Measurements from ENCODE around the gene CXCL10.
A peak's percentile ranks its signal among the peaks of the same experiment; 100 is the strongest.
"Not testable (repeated sequence)": the region's sequence is repeated elsewhere in the genome, so short reads cannot be mapped to it uniquely, and the experiment has no call there.

Gene CXCL10

GRCh38 chr4:76024065-76024464, 768 bp upstream of the CXCL10 start:
- DNase-seq, result no peak

GRCh38 chr4:76022677-76023076, 620 bp downstream of the CXCL10 start:
- no peak for DNase-seq

GRCh38 chr4:76022031-76022430, 1.3 kb downstream of the CXCL10 start:
- no peak for DNase-seq

GRCh38 chr4:76017056-76017686, 6.1 kb downstream of the CXCL10 start:
- DNase-seq, result no peak

GRCh38 chr4:76016393-76016792, 6.9 kb downstream of the CXCL10 start:
- no peak for DNase-seq

GRCh38 chr4:76013540-76013939, 9.8 kb downstream of the CXCL10 start:
- DNase-seq, result no peak

GRCh38 chr4:76012388-76012801, 10.9 kb downstream of the CXCL10 start:
- DNase-seq, result no peak

GRCh38 chr4:76011700-76012387, 11.5 kb downstream of the CXCL10 start:
- DNase-seq, result no peak

- DNase-seq, result no peak
Observed at GRCh38 chr4:76011018-76011670, 12.2 kb downstream of the CXCL10 start.

- DNase-seq, result no peak
Observed at GRCh38 chr4:76010576-76010975, 12.7 kb downstream of the CXCL10 start.

GRCh38 chr4:76009311-76009710, 14.0 kb downstream of the CXCL10 start:
- DNase-seq, result no peak

- no peak for DNase-seq
Observed at GRCh38 chr4:76007089-76007862, 16.0 kb downstream of the CXCL10 start, which contains the start of gene CXCL9. CXCL9 (minus strand) TSS chr4:76007509; CDS start chr4:76007449, 60 bp downstream.

GRCh38 chr4:76003620-76004019, 19.7 kb downstream of the CXCL10 start:
- no peak for DNase-seq

GRCh38 chr4:76003035-76003434, 20.3 kb downstream of the CXCL10 start:
- no peak for DNase-seq

GRCh38 chr4:76002176-76002575, 21.1 kb downstream of the CXCL10 start:
- DNase-seq, result no peak

GRCh38 chr4:76001700-76002099, 21.6 kb downstream of the CXCL10 start:
- no peak for DNase-seq

GRCh38 chr4:76000279-76000678, 23.0 kb downstream of the CXCL10 start:
- no peak for DNase-seq

- not testable (repeated sequence) for DNase-seq
Observed at GRCh38 chr4:75998525-75999147, 24.7 kb downstream of the CXCL10 start.

GRCh38 chr4:75997946-75998345, 25.4 kb downstream of the CXCL10 start:
- no peak for DNase-seq

GRCh38 chr4:75997081-75997480, 26.2 kb downstream of the CXCL10 start:
- DNase-seq, result no peak

GRCh38 chr4:75995727-75996126, 27.6 kb downstream of the CXCL10 start:
- DNase-seq, result peak; percentile 70

GRCh38 chr4:75992462-75992861, 30.8 kb downstream of the CXCL10 start:
- no peak for DNase-seq

Data from hematopoietic multipotent progenitor cell treated with erythropoietin and hydrocortisone succinate and interleukin-3 and kit ligand, for 8 days (in vitro differentiated cells).